ENCODE results near the gene TRAF3IP3. TPM values are rescaled to one million over a fixed set of nuclear protein-coding genes. Genes with fewer than 3 reads are reported as not detected.

The TRAF3IP3 gene
- total RNA-seq, 1 experiment from 2014 or later, result 0.34 TPM

DNA sequence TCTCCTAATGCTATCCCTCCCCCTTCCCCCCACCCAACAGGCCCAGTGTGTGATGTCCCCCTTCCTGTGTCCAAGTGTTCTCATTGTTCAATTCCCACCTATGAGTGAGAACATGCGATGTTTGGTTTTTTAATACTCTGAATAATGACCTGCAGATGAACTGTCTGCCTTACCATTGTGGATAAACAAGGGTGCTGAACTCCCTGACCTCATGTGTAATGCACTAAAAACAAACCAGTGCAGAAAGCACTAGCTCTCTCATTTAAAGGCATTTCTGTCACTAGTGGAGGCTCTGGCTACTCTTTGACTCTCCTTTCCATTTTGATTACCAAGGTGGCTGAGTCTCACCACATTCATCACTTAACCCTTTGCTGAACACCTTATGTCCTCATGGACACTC lies 23.1 kb upstream of the TRAF3IP3 start:
- POLR2A ChIA-PET, result no interaction called here
- intact Hi-C loops (cut with micrococcal nuclease), result no loop called here
- H3K9me3 ChIP-seq (ENCODE audit: control insufficient read depth in 1 of 2, insufficient read depth in 1 of 2, low read depth in 1 of 2, low read length in 2 of 2), result no peaks in the 10 kb centered on the region
- TF ChIP-seq FOSL1 (IDR thresholded peaks at IDR 0.05; ENCODE audit: low read depth), result no peak
- no peak for TF ChIP-seq EZH2 (IDR thresholded peaks at IDR 0.05)
- no peak for TF ChIP-seq POLR2AphosphoS5 (IDR thresholded peaks at IDR 0.05; ENCODE audit: low read depth, low read length)
- TF ChIP-seq ZNF274 (IDR thresholded peaks at IDR 0.05; ENCODE audit: low read depth, low read length), result no peak
- no peak for TF ChIP-seq CBX3 (IDR thresholded peaks at IDR 0.05; ENCODE audit: low read depth)
- TF ChIP-seq SIN3A (IDR thresholded peaks at IDR 0.05; ENCODE audit: low read depth), result no peak
- no peak for TF ChIP-seq RAD21 (IDR thresholded peaks at IDR 0.05; ENCODE audit: low read depth)
- TF ChIP-seq SRF (IDR thresholded peaks at IDR 0.05; ENCODE audit: low read depth), result no peak
- H3K4me3 ChIP-seq (replicated peaks in 1 of 2; ENCODE audit: low read depth in 1 of 2, low read length in 2 of 2), result no peak overlapping the region
- BruUV-seq (replicated peaks), result no TSS peak
- no peaks in the 10 kb centered on the region for H3K4me1 ChIP-seq (ENCODE audit: control insufficient read depth in 1 of 2, insufficient read depth in 2 of 2, low read length in 2 of 2)
- no peaks in the 10 kb centered on the region for H3K79me2 ChIP-seq (ENCODE audit: insufficient read depth, low read length)
- DNase-seq (ENCODE audit: low read depth, low spot score) (no peak), ATAC-seq (no peak)
- CTCF ChIA-PET, result no interaction called here
- no peaks in the 10 kb centered on the region for H3K27me3 ChIP-seq (ENCODE audit: insufficient read depth, low read length)
- H3K4me2 ChIP-seq (ENCODE audit: low read length), result no peak overlapping the region
- H3K36me3 ChIP-seq (ENCODE audit: control insufficient read depth in 1 of 2, insufficient read depth in 2 of 2, low read length in 2 of 2), result no peaks in the 10 kb centered on the region
- H3K27ac ChIP-seq (ENCODE audit: low read depth, low read length), result no peak overlapping the region
- H3K9ac ChIP-seq (ENCODE audit: low read length), result no peak overlapping the region
- H2AFZ ChIP-seq (ENCODE audit: low read depth, low read length, poor library complexity, severe bottlenecking), result no peak overlapping the region
- H3K9me2 ChIP-seq (ENCODE audit: insufficient read depth), result no peaks in the 10 kb centered on the region
- no peaks in the 10 kb centered on the region for H4K20me1 ChIP-seq (ENCODE audit: insufficient read depth)
- RAD21 ChIA-PET (ENCODE audit: low non-redundant PET in 1 of 2, low total read pairs in 2 of 2, uncharacterized antibody in 2 of 2, unreplicated experiment in 2 of 2), result no interaction called here

DNA sequence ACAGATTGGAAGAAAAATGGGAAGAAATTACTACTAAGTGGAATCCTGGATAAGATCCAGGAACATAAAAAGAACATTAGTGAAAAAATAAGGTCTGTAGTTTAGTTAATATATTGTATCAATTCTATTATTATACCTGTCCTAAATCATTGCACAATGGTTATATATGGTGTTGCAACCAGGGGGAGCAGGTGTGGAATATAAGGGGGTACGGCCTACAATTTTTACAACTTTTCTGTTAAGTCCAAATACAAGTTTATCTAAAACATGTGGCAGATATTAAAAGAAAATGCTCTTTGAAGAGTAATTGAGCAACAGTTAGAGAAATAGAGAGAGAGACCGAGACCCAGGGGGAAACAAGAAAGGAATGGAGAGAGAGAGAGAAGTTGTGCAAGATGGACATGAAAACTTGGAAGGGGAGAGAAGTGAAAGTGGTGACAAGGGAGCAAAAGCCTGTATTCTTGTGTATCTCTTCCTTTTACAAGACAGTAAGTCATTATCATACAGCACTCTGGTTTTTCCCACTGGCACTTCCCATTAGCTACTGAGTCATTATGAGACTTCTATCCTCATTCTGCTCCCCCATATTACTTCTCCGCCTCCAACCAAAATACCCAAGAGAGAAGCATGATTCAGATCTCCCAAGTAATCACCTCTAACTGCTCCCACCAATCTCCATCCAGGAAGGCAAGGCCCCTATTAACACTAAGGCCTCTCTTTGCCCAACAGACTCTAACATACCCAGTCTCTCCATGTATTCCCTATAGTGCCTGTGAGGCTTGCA lies 22.3 kb upstream of the TRAF3IP3 start:
- CTCF ChIA-PET, result no interaction called here
- DNase-seq (ENCODE audit: low read depth, low spot score), result no peak

More for the DNA sequence above, 22.3 kb upstream of the TRAF3IP3 start:
- Histone ChIP-seq H3K9me2 (ENCODE audit: insufficient read depth) (no peaks in the 10 kb centered on the region), H3K36me3 (ENCODE audit: control insufficient read depth in 1 of 2, insufficient read depth in 2 of 2, low read length in 2 of 2) (no peaks in the 10 kb centered on the region), H3K9ac (ENCODE audit: low read length) (no peak overlapping the region), H3K4me1 (ENCODE audit: control insufficient read depth in 1 of 2, insufficient read depth in 2 of 2, low read length in 2 of 2) (no peaks in the 10 kb centered on the region), H3K79me2 (ENCODE audit: insufficient read depth, low read length) (no peaks in the 10 kb centered on the region), H3K4me3 (replicated peaks in 1 of 2; ENCODE audit: low read depth in 1 of 2, low read length in 2 of 2) (no peak overlapping the region), H3K9me3 (ENCODE audit: control insufficient read depth in 1 of 2, insufficient read depth in 1 of 2, low read depth in 1 of 2, low read length in 2 of 2) (no peaks in the 10 kb centered on the region), H3K27ac (ENCODE audit: low read depth, low read length) (no peak overlapping the region), H3K4me2 (ENCODE audit: low read length) (no peak overlapping the region), H3K27me3 (ENCODE audit: insufficient read depth, low read length) (no peaks in the 10 kb centered on the region), H2AFZ (ENCODE audit: low read depth, low read length, poor library complexity, severe bottlenecking) (no peak overlapping the region), H4K20me1 (ENCODE audit: insufficient read depth) (no peaks in the 10 kb centered on the region)
- POLR2A ChIA-PET, result no interaction called here
- intact Hi-C loops (cut with micrococcal nuclease), result no loop called here
- RAD21 ChIA-PET (ENCODE audit: low non-redundant PET in 1 of 2, low total read pairs in 2 of 2, uncharacterized antibody in 2 of 2, unreplicated experiment in 2 of 2), result no interaction called here
- no peak for ATAC-seq
- BruUV-seq (replicated peaks), result no TSS peak
- TF ChIP-seq, protein P1, sequence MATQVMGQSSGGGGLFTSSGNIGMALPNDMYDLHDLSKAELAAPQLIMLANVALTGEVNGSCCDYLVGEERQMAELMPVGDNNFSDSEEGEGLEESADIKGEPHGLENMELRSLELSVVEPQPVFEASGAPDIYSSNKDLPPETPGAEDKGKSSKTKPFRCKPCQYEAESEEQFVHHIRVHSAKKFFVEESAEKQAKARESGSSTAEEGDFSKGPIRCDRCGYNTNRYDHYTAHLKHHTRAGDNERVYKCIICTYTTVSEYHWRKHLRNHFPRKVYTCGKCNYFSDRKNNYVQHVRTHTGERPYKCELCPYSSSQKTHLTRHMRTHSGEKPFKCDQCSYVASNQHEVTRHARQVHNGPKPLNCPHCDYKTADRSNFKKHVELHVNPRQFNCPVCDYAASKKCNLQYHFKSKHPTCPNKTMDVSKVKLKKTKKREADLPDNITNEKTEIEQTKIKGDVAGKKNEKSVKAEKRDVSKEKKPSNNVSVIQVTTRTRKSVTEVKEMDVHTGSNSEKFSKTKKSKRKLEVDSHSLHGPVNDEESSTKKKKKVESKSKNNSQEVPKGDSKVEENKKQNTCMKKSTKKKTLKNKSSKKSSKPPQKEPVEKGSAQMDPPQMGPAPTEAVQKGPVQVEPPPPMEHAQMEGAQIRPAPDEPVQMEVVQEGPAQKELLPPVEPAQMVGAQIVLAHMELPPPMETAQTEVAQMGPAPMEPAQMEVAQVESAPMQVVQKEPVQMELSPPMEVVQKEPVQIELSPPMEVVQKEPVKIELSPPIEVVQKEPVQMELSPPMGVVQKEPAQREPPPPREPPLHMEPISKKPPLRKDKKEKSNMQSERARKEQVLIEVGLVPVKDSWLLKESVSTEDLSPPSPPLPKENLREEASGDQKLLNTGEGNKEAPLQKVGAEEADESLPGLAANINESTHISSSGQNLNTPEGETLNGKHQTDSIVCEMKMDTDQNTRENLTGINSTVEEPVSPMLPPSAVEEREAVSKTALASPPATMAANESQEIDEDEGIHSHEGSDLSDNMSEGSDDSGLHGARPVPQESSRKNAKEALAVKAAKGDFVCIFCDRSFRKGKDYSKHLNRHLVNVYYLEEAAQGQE (IDR thresholded peaks at IDR 0.05; ENCODE audit: low read depth), result no peak
- TF ChIP-seq, protein P2, sequence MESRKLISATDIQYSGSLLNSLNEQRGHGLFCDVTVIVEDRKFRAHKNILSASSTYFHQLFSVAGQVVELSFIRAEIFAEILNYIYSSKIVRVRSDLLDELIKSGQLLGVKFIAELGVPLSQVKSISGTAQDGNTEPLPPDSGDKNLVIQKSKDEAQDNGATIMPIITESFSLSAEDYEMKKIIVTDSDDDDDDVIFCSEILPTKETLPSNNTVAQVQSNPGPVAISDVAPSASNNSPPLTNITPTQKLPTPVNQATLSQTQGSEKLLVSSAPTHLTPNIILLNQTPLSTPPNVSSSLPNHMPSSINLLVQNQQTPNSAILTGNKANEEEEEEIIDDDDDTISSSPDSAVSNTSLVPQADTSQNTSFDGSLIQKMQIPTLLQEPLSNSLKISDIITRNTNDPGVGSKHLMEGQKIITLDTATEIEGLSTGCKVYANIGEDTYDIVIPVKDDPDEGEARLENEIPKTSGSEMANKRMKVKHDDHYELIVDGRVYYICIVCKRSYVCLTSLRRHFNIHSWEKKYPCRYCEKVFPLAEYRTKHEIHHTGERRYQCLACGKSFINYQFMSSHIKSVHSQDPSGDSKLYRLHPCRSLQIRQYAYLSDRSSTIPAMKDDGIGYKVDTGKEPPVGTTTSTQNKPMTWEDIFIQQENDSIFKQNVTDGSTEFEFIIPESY (IDR thresholded peaks at IDR 0.05; ENCODE audit: extremely low read depth, insufficient replicate concordance, low read length), result no peak
- TF ChIP-seq ZFX (IDR thresholded peaks at IDR 0.05), result no peak
- no peak for TF ChIP-seq CBX3 (IDR thresholded peaks at IDR 0.05; ENCODE audit: low read depth)
- TF ChIP-seq EZH2phosphoT487 (IDR thresholded peaks at IDR 0.05; ENCODE audit: borderline replicate concordance), result no peak
- TF ChIP-seq CEBPB (IDR thresholded peaks at IDR 0.05; ENCODE audit: low read depth), result no peak
- no peak for TF ChIP-seq SIN3A (IDR thresholded peaks at IDR 0.05; ENCODE audit: low read depth)
- TF ChIP-seq FOSL1 (IDR thresholded peaks at IDR 0.05; ENCODE audit: low read depth), result no peak
- no peak for TF ChIP-seq SRF (IDR thresholded peaks at IDR 0.05; ENCODE audit: low read depth)
- no peak for TF ChIP-seq EGR1 (IDR thresholded peaks at IDR 0.05; ENCODE audit: low read depth)
- TF ChIP-seq ELF1 (IDR thresholded peaks at IDR 0.05; ENCODE audit: borderline replicate concordance, low read depth), result no peak
- TF ChIP-seq SP1 (IDR thresholded peaks at IDR 0.05; ENCODE audit: low read depth), result no peak
- no peak for TF ChIP-seq JUND (IDR thresholded peaks at IDR 0.05)
